A673 (cell line): Measurements from ENCODE around the gene ACSS2. TPM values are rescaled to one million over a fixed set of nuclear protein-coding genes. Genes with fewer than 3 reads are reported as not detected.
A peak's percentile ranks its signal among the peaks of the same experiment; 100 is the strongest.
"Not testable (repeated sequence)": the region's sequence is repeated elsewhere in the genome, so short reads cannot be mapped to it uniquely, and the experiment has no call there.

Experiments
- BruUV-seq: library from RNA; stranded (reverse); fragments of 400-500 nt; replicated peaks from 2 replicates; lab custom pipeline; 2021; lab: Mats Ljungman, UMichigan
- CTCF ChIA-PET: fragments of 300-600 bp; sonication (Branson Sonifier 250); formaldehyde crosslinking; loops from one replicate; lab custom pipeline; 2022; ENCODE audit warnings: antibody characterized with exemption; lab: Charles Lee
- POLR2A ChIA-PET: fragments of 300-600 bp; sonication (Branson Sonifier 250); formaldehyde crosslinking; loops from one replicate; lab custom pipeline; 2022; ENCODE audit warnings: antibody characterized with exemption; ENCODE audit not compliant: low non-redundant PET; lab: Charles Lee
- DNase-seq: peaks from one replicate; pipeline ENCODE4 v3.0.0-alpha.2; 2015; ENCODE audit warnings: low spot score
- H3K27ac ChIP-seq: fragments of 200-600 bp; sonication (generic); 2 replicates; pipeline ENCODE4 v1.5.1; 2016; ENCODE audit warnings: mixed run types, low read depth, mild to moderate bottlenecking, mixed read lengths, antibody characterized with exemption, low read length; ENCODE audit not compliant: poor library complexity, severe bottlenecking
- H3K27me3 ChIP-seq: fragments of 200-600 bp; sonication (generic); replicated peaks from 2 replicates; pipeline ENCODE4 v1.6.1; 2017; ENCODE audit warnings: mixed run types, low read depth, mild to moderate bottlenecking, mixed read lengths, antibody characterized with exemption, low read length; ENCODE audit not compliant: insufficient read depth, poor library complexity
- H3K36me3 ChIP-seq: fragments of 200-600 bp; sonication (generic); 2 replicates; pipeline ENCODE4 v1.6.1; 2016; ENCODE audit warnings: mixed run types, mild to moderate bottlenecking, mixed read lengths, antibody characterized with exemption, low read length; ENCODE audit not compliant: insufficient read depth, poor library complexity, severe bottlenecking
- H3K4me1 ChIP-seq: fragments of 200-600 bp; sonication (generic); 2 replicates; pipeline ENCODE4 v1.6.1; 2017; ENCODE audit warnings: mixed run types, mild to moderate bottlenecking, mixed read lengths, antibody characterized with exemption, low read length; ENCODE audit not compliant: insufficient read depth, poor library complexity, severe bottlenecking
- H3K4me3 ChIP-seq: fragments of 200-600 bp; sonication (generic); 2 replicates; pipeline ENCODE4 v1.5.1; 2016; ENCODE audit warnings: low read depth, mixed run types, mild to moderate bottlenecking, mixed read lengths, low read length; ENCODE audit not compliant: poor library complexity, severe bottlenecking
- H3K9me3 ChIP-seq: fragments of 200-600 bp; sonication (generic); 2 replicates; pipeline ENCODE4 v1.6.1; 2016; ENCODE audit warnings: mixed run types, low read depth, mild to moderate bottlenecking, mixed read lengths, antibody characterized with exemption, low read length; ENCODE audit not compliant: poor library complexity, severe bottlenecking
- CTCF ChIP-seq: fragments of 300-800, 200-600 bp; sonication (generic); conservative IDR thresholded peaks from 2 replicates; pipeline ENCODE4 v1.5.1; 2017; ENCODE audit warnings: low read depth, mild to moderate bottlenecking, antibody characterized with exemption, low read length, moderate library complexity, mixed read lengths
- EZH2 ChIP-seq: fragments of 200-600 bp; sonication (generic); IDR thresholded peaks from 2 replicates; pipeline ENCODE4 v1.6.1; 2017; ENCODE audit warnings: borderline replicate concordance, low read depth, mild to moderate bottlenecking, mixed read lengths, antibody characterized with exemption, low read length; ENCODE audit not compliant: poor library complexity, severe bottlenecking
- intact Hi-C: fragments of 100-400 bp; cut with micrococcal nuclease; formaldehyde crosslinking; loops from one replicate; pipeline ENCODE4 v1.10.0; 2022; ENCODE audit not compliant: unreplicated experiment
- total RNA-seq: library from RNA; stranded (reverse); gene quantifications from 2 replicates; pipeline ENCODE4 v1.2.3, GENCODE V29; 2021

Gene ACSS2
- total RNA-seq, 1 experiment from 2014 or later = 28.7 TPM

- Histone ChIP-seq H3K27ac (peak overlapping the region; percentile 34), H3K4me3 (no peak overlapping the region), H3K4me1 (peaks cover 27% of the 10 kb centered on the region), H3K27me3 (no peaks in the 10 kb centered on the region), H3K9me3 (no peaks in the 10 kb centered on the region), H3K36me3 (no peaks in the 10 kb centered on the region)
- BruUV-seq = no TSS peak
- POLR2A ChIA-PET = no interaction called here
- intact Hi-C loops = loop anchor here (1.0 to 10.0 kb wide), 4 partner anchors 86 to 334 kb away; partner anchors contain the start of genes EDEM2 and TRPC4AP
- TF ChIP-seq EZH2 (no peak), CTCF (peak; percentile 95)
- CTCF ChIA-PET = interaction anchor here (0.6 to 1.2 kb wide), 7 partner anchors 74 to 293 kb away, joined by 3 to 9 read pairs (median 4); partner anchors contain the start of genes EDEM2, GSS and MYH7B
- DNase-seq = peak; percentile 92
Observed at GRCh38 chr20:34874094-34874654, 2.2 kb upstream of the ACSS2 start.

- CTCF ChIA-PET = interaction anchor here (0.5 to 1.9 kb wide), 8 partner anchors 11 to 1030 kb away, joined by 3 to 13 read pairs (median 5); partner anchors contain the start of genes GSS and MYH7B
- TF ChIP-seq CTCF (0 out of 2 replicates have a peak, but pooled peaks have one; percentile 16), EZH2 (no peak)
- BruUV-seq = no TSS peak
Observed at GRCh38 chr20:34875642-34876405, 588 bp upstream of the ACSS2 start.

GRCh38 chr20:34880215-34880850, 3.9 kb downstream of the ACSS2 start:
- POLR2A ChIA-PET = no interaction called here
- Histone ChIP-seq H3K27ac (no peak overlapping the region), H3K9me3 (no peaks in the 10 kb centered on the region), H3K27me3 (no peaks in the 10 kb centered on the region), H3K36me3 (peaks cover 24% of the 10 kb centered on the region), H3K4me3 (no peak overlapping the region), H3K4me1 (peaks cover 8% of the 10 kb centered on the region)
- intact Hi-C loops = no loop called here
- DNase-seq = no peak
- CTCF ChIA-PET = interaction anchor here (0.6 kb wide), 1 partner anchor 519 kb away, joined by 6 read pairs; no protein-coding TSS in a partner anchor
- TF ChIP-seq EZH2 = no peak
- no peak for TF ChIP-seq CTCF
- BruUV-seq = no TSS peak

More at GRCh38 chr20:34875642-34876405, 588 bp upstream of the ACSS2 start:
- no peaks in the 10 kb centered on the region for H3K27me3 ChIP-seq
- H3K4me3 ChIP-seq = peak overlapping the region; percentile 80
- POLR2A ChIA-PET = interaction anchor here (0.6 to 1.0 kb wide), 3 partner anchors 68 to 1286 kb away, joined by 3 to 14 read pairs (median 3); no protein-coding TSS in a partner anchor
- peaks cover 27% of the 10 kb centered on the region for H3K4me1 ChIP-seq
- H3K9me3 ChIP-seq = no peaks in the 10 kb centered on the region
- no peaks in the 10 kb centered on the region for H3K36me3 ChIP-seq
- intact Hi-C loops = loop anchor here (2.0 to 10.0 kb wide), 3 partner anchors 79 to 269 kb away; partner anchors contain the start of genes EDEM2, GSS, MYH7B and TRPC4AP
- no peak overlapping the region for H3K27ac ChIP-seq
- DNase-seq = peak; percentile 99

- intact Hi-C loops, H3K27ac ChIP-seq, H3K4me1 ChIP-seq, H3K27me3 ChIP-seq, H3K4me3 ChIP-seq, H3K9me3 ChIP-seq, DNase-seq, CTCF ChIA-PET, POLR2A ChIA-PET, BruUV-seq: not testable (repeated sequence)
- peaks cover 27% of the 10 kb centered on the region for H3K36me3 ChIP-seq
Observed at GRCh38 chr20:34880971-34881370, 4.6 kb downstream of the ACSS2 start.
